Hematopoietic multipotent progenitor cell treated with erythropoietin and hydrocortisone succinate and interleukin-3 and kit ligand, for 4 days (in vitro differentiated cells): ENCODE data around the gene LAMB4.

ENCODE experiments used
- DNase-seq: peaks from one replicate; pipeline ENCODE4 v3.0.0-alpha.2; 2015

LAMB4 gene

DNA sequence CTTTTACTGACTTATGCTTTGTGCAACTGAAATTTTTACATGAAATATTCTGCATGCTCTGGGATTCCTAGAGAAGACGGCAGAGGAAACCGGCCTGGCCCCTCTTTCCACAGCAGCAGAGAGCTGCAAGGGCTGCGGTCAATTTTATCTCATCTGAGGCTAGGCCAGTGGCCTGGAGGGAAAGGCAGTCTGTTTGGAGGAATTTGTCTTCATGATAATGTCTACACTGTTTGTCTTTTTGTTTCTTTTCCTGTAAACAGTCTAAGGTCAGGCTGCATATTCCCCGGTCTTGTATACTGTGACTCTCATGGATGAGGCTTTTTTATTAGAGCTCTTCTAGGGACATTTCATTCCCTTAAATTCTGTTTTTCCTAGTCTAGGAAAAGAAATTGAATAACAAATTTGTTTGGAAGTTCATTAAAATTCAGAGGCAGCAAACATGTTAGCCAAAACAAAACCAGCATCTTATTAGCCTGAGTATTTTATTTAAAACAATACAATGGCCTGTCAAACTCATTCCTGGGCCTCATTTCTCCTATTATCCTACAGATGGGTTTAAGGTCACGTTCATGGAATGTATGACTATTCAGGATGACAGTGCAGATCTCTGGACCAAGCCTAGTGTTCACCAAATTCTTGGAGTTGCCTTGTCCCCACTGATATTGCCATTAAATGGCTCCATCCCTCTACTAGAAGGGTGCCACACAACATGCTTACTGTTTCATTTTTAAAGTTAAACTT lies 26.4 kb downstream of the LAMB4 start:
- DNase-seq, result no peak

DNA sequence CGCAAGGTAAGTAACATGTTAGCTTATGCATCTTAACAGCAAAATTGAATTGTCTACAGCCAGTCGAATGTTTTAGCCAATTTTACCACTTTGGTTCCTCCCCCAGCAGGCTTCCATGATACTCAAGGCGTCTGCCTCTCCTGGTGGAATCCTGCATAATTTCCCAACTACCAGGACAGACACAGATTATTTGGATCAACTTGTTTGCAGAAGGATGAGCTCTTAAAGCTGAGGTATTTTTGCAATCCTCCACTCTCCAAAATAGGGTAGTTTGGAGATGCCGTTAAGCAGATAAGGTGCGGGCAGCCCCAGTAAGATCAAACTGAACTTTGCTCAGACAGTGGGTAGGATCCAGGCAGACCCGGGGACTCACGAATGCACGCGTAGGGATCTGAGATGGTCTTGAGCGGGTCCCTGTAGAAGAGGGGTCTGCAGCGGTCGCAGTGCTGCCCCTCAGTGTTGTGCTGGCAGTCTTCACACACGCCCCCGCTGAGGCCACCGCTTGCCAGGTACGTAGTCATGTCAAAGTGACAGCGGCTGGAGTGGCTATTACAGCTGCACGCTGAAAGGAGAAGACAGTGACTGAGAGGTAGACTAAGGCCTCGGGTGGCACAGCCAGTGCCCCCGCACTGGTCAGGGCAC lies 27.4 kb downstream of the LAMB4 start:
- DNase-seq, result no peak

DNA sequence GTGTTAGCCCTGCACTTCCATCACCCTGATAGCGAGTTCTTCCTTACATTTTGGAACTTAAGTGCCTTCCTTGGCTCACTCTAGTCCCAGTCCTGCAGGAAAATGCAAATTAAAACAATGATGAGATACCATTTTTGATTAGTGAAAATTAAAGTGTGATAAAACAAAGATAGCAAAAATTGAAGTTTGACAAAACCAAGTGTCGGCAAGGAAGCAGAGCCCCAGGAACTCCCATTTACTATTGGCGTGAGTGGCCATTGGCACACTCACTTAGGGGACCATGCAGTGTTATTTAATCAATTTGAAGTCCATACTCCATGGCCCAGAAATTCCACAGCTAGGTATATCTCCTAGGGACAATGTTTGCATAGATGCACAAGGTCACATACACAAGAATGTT lies 28.4 kb downstream of the LAMB4 start:
- DNase-seq, result no peak

DNA sequence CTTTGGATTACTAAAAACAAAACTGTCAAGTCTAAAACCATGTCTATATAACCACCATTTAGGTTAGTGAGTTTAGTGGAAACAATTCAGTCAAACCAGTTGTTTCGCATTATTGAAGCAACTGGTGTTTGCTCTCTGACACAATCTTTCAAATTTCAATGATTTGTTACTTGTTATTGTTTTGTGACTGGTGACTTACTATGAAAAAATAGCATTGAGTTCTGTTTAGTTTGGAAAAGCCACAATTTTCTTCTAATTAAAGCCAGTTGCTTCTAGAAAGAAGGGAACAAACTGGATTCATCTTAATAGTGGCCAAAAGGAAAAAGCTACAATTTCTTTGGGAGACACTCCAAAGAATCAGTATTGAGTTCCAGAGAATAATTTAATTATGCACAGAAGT lies 30.4 kb downstream of the LAMB4 start:
- no peak for DNase-seq

DNA sequence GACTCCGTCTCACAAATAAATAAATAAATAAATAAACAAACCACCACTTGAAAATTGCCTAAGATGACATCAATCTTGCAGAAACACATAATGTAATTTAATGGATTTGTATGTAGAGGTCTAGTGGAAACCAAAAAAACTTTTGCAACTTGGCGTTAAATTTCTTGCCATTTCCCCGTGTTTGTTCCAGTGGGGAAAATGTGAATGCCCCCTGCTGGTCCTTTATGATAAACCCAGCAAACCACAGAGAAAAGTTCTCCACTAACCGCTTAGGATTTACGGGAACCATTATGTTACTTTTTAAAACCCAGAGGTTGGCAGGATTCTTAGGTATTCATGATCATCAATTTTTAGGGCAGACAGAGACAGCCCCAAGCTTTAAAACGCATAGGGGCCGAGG lies 32.5 kb downstream of the LAMB4 start:
- peak; percentile 30 for DNase-seq

DNA sequence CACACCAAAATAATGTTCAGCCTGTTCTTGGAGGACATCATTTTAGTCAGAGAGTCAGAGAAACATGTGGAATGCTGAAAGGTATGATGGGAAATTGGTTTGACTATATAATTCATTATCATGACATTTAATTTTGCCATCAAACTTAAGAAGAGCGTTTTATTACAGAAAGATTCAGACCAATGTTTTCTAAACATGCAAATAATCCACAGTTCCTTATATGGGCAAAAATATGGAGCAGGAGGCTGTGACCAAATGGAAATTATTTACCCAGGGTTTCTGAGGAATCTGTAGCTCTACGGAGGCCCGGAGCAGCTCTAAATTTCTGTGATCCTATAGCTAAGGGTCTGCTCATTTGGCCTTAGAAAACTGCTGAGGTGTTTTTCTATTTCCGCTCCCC lies 33.2 kb downstream of the LAMB4 start:
- no peak for DNase-seq

DNA sequence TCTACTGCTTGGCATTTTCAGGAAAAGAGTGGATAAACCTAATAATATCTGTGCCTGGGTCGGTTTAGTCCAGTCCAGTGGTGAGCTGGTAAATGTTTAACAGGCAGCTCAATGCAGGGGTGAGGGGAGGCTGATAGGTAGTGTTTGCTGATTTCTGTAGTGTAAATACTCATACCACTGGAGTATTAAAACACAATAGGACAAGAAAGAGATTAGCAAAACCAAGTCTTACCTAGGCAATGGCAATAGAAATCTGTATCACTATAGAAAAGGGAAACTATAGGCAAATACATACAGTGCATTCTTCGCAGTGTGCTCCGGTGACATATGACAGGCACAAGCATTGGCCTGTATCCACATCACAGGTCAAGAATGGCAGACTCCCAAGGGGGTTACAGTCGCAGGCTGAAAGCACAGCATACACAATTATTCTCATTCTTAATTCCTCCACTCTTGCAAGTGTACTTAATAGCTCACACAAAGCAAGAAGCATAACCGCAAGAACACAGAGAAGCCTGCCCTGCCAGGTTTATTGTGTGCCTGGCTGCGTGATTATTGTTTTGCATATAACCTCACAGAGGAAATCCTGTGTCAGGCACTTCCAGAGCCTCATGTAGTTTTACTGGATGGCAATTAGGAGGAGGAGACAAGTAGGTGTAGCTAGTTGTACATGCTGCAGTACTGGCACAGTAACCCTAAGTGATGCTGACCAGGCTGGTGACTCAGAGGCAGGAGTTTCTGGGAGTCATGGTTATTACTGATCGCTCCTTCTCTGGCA lies 35.0 kb downstream of the LAMB4 start:
- no peak for DNase-seq

DNA sequence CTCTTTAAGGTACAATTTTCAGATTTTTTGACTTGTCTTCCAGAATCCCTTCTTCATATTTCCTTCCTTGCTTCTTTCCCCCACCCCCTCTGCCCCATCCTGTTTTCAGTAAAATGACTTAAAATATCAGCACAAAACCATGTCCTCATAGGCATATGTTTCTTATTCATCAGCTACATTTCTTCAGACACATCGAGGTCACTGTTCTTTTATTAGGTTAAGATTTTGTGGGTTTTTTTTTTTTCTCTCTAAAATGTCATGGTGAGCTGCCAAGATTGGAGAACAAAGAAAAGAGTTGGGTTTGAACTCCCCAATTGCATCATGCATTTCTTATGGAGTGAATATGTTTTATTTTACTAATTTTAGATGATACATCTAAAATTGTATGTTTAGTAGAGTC lies 35.8 kb downstream of the LAMB4 start:
- DNase-seq, result no peak

DNA sequence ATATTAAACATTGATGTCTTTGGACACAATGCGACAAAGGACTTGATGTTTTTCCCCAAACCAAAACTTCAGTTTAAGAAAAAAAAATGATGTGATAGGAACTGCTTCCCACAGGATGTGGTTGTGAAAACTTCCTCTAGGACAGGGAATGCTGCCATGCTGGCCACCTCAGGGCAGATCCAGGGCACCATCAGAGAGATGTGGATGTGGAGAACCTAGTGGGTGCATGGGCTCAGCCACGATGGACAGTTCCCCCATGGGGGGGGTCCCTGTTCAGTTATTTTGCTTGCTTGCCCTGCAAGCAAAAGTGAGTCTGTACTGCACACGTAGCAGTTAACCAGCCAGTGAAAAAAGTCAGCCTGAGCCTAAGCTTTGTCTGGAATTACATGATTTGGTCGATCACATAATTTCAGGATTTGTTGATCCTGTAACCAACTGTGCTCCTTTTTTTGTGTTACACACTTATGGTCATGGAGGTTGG lies 36.3 kb downstream of the LAMB4 start:
- no peak for DNase-seq

DNA sequence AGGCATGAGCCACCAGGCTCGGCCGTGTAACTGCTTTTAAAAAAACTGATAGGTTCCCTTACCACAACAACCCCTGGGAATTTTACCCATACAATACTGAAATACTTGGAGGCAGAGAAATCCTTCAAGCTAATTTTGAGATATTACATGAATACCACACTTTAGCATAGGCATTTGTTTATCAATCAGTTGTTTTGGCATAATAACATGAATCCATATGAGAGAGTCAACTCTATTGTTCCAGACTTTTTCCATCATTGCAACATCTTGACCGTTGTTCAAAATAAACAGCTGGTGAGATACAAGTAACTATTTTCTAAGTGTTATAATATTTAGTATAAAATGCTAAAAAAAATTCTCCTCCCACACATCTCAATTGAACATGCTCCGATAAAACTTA lies 36.8 kb downstream of the LAMB4 start:
- no peak for DNase-seq

DNA sequence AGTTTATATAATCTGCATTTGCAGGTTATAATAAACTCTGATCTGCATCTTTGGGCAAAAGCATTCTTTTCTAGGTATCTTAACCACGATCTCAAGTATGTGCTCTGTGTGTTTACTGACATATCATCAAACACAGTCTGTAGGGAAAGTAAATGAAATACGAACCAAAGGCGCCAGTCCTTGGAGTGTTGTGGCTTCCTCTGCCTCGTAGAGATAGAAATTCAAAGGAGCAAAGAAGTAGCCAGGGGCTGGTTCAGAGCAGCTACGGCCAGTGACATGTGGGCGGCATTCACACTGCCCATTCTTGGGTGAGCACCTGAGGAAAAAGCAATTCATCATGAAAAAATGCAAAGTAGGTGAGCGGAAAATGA lies 38.7 kb downstream of the LAMB4 start:
- no peak for DNase-seq

DNA sequence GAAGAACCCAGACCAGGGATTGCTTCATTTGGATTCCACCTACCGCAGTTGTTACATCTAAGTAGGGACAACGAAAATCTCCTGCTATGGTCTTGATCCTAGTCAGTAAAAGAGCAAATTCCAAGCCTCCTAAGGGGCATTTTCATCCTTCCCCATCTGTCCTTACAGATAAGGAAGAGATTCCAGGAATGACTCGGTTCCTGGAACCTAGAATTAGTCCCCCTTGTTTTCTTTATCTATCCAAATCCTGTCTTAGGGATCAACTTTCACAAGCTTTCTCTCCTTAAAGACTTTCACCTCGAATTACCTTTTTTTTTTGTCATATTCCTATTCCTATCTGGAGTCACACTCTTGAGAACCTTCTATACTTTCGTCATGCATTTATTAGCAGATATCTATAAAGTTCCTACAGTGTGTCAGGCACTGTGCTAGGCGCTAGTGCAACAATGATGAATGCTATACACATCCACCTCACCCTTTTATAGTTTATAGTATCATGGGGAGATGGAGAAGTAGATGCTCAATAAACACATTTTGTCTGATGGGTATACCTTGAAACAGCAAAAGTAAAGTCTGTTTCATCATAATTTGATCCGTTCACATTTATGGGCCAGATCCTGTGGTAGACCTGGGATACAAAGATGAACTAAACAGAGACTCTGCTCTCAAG lies 39.2 kb downstream of the LAMB4 start:
- no peak for DNase-seq

DNA sequence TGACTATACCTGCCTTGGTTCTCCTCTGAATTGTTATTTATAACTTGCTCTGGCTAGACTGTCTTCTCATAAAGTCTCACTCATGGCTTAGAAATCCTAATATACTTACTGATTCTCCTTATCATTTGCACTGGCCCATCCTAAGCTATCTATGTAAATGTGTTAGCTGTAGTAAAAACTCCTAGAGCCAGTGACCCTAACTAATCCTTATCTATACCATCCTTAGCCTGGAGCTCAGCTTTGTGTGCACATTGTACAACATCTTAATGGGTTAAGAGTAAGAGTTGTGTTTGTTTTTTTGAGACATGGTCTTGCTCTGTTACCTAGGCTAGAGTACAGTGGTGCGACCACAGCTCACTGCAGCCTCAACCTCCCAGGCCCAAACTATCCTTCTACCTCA lies 40.8 kb downstream of the LAMB4 start:
- DNase-seq, result no peak

DNA sequence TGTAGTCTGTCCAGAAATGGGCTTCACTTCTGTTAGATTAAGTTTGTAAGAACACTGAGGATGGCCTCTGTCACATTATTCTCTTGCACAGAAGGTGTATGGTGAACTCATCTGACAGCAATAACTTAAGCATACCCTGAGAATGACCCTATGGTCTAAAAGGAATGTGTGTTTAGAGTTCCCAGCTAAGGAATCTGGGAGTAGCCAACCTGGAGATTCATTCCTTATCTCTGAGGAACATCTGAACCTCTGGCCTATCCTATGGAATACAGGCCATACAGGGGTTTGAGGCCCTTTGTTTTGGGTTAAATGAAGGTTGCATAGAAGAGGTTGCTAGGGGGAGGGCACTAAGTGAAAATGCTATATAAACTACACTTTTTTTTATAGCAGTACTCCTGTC lies 41.4 kb downstream of the LAMB4 start:
- DNase-seq, result no peak

DNA sequence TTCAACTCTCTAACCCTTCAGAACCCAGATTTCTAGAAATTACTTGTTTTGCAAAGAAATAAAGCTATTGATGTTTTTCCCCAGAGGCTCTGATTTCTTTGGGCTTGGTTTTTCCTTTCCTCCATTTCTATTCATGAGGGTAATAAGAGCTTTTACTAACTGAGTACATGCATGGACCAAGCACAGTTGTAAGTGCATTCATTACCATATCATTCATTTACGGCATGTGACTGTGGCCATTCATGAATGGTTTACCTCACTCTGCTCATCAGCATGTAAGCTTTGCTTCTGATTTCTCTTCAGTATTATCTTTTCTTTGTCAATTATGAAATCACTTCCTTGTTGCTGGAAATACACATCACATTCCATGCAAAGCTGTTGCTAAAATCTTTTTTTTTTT lies 42.4 kb downstream of the LAMB4 start:
- DNase-seq, result no peak

DNA sequence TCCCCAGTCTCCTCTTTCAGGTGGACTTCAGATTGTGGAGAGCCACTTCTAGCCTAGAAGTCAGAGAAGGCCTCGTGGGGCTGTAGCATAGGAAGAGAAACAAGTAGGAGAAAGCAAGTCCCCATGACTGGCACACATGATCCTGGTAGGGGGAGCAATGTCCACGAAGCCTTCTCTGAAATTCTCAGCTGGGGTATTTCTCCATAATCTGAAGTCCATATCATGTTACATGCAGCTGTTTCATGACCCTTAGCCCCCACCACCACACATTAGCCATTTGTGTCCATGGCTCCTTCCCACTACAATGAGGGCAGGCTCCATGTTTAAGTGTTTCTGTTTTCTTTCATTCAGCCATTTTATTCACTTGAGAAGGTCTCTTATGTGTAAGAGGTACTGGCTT lies 43.2 kb downstream of the LAMB4 start:
- DNase-seq, result no peak

DNA sequence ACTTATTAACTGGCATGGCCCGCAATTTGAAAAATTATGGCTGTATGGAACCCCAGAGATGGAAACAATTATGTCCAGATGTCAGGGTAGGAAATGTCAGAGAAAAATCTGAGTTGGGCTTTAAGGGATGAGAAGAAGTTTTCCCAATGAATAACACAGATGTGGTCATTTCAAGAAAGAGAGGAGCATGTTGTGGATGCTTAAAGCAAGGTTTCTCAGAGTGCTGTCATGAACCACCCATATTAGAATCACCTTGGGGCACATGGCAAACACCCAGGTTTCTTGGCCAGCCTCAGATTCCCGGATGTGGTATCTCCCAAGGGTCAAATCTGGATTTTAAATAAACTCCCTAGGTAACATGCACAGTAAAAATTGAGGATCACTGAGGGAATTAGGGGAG lies 43.6 kb downstream of the LAMB4 start:
- no peak for DNase-seq

DNA sequence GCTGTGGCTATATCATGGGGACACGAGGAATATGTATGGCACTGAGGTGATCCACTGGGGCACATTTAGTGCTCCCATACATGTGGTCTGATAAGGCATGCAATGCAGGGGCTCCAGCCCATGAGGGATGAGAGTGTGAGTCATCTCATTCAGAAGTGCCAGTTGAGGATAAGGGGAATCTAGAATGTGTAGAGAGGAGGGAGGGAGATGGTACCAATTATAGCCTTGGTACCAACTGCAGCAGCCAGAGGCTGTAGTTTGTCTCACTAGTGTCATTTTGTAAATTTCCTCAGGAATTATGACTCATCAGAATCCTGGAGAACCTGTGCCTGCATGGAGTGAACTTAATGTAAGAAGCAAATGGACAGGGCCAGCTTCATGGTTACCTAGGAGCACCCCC lies 46.2 kb downstream of the LAMB4 start:
- DNase-seq, result peak; percentile 6

DNA sequence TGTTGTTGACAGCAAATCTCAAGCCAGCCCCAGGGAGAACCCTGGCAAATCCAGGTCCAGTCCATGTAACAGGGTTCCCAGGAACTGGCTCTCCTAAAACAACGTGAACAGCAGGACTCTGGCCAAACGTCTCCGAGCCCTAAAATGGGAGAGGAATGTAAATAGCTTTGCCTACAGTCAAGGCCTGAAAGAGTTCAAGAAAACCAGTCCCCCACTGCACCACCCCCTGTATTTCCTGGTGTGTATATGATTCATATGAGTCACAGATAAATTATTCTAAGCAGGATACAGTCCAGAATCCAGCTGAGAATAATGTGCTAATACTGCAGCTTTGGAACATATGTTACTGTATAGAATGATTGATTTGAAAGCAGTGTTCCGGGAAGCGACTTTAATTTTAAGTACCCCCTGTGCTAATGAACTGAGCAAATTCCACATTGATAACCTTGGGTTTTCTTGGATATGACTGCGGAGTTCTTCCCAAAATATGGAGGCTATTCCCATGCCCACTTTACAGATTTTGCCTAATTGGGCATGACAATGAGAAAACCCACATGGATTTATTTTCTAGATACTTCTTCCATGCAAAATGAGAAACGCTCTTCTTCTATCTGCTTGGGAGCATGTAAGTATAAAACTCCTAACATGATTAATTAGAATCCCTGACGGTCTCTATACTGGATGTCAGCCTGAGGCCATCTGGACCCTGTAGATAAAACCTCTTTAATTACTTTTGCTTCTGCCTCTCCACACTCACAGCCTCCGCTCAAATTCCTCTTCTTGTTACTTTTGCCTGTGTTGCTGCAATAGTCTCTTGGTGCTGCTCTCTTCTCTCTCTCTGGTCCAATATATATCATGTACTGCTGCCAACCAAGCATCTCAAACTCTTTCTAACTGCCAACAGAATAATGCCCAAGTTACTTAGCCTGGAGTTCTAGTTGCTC lies 50.2 kb downstream of the LAMB4 start:
- no peak for DNase-seq

DNA sequence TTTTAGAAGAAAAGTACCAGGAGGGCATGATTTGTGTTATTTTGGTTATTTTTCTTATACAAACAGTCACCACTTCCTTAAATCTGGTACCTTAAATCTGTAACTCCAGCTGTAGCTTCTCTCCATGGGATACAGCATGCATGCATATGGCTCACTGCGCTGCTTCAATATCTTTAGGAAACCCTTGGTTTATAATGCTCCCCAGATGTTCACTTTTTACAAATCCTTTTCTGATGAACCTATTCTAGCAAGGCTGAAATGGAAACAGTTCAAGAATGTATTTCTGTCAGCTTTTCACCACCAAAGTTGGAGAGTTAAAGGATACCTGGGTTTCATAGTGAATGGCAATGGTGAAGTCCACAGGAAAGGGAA lies 50.9 kb downstream of the LAMB4 start:
- no peak for DNase-seq

DNA sequence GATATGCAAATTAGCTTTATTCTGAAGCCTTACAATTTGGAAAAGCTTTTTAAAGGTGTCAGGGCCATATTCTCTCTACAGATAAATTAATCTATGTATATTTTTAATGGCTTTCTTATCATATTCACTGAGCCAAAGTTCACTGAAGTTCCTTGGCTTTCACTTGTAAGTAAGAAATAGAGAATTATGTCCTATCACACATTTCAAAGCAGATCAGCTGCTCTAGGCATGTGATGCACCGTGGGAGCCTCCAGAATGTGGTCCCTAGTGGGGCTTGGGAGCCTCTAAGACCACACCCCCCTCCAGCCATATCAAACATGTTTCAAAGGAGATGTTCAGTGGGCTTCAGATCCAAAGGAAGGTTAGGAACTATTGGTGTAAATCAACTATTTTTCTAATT lies 51.5 kb downstream of the LAMB4 start:
- DNase-seq, result no peak

DNA sequence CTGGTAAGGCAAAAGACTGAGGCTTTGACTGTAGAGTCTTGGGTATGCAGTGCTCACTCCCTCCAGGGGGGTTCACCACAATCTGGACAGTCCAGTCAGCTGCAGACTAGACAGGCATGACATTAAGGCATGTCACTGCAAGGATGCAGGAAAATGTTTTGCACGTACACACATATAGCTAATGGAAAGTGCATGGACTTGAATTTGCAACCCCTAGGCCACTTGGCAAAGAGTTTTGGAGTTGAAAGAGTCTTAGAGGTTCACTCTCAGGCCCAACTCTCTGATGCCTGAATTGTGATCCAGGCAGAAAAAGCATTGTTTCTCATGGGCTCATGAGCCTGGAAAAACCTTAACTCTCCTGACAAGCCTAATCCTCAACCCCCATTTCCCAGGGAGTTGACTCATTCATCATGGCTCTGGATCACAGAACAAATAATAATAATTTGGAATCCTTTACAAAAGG lies 51.9 kb downstream of the LAMB4 start:
- DNase-seq, result no peak
